K562 (cell line): ENCODE data around the gene CSNK1G2. TPM values are rescaled to one million over a fixed set of nuclear protein-coding genes. Genes with fewer than 3 reads are reported as not detected.

Experiments
- ATAC-seq: fragments of 200-7000 bp; cut with Tn5 transposase; 3 replicates; pipeline ENCODE4 v1.9.1; 2020; ENCODE audit warnings: moderate library complexity
- Bru-seq: library from RNA; stranded (reverse); fragments of 400-500 nt; gene quantifications from one replicate; lab custom pipeline; 2021; lab: Mats Ljungman, UMichigan
- BruChase-seq, 2 experiments: library from RNA; stranded (reverse); fragments of 400-500 nt; gene quantifications; one replicate each; lab custom pipeline; 2021; lab: Mats Ljungman, UMichigan
- BruUV-seq: library from RNA; stranded (reverse); fragments of 400-500 nt; replicated peaks from 2 replicates; lab custom pipeline; 2021; lab: Mats Ljungman, UMichigan
- CTCF ChIA-PET: fragments of 300-600 bp; formaldehyde crosslinking; extraction: SDS; loops from one replicate; lab custom pipeline; 2021; ENCODE audit warnings: low intra/inter-chr PET ratio; lab: Yijun Ruan, JAX
- POLR2A ChIA-PET: fragments of 300-600, 350-650 bp; sonication (Branson Sonifier 250); formaldehyde crosslinking; extraction: SDS; loops from one replicate; lab custom pipeline; 2021; ENCODE audit warnings: antibody characterized with exemption, inconsistent platforms; lab: Yijun Ruan, JAX
- DNase-seq, 4 experiments: peaks; one replicate each; pipeline versions ENCODE4 v3.0.0 to v3.0.0-alpha.2; 2011 to 2018; ENCODE audit warnings: low spot score in 3 of 4, mixed read lengths in 3 of 4; ENCODE audit errors: extremely low read depth in 1 of 4
- FAIRE-seq: peaks from 2 replicates; lab custom pipeline; 2011; peaks lifted over from hg19 to GRCh38; lab: Jason Lieb, UNC
- H2AFZ ChIP-seq: 2 replicates; pipeline ENCODE4 v1.6.0; 2011; ENCODE audit warnings: low read depth, low read length, control low read depth, inconsistent platforms
- H3K27ac ChIP-seq: fragments of 200-600 bp; 3 replicates; pipeline ENCODE4 v1.8.0; 2011; ENCODE audit warnings: low read depth, mild to moderate bottlenecking, control low read depth, inconsistent platforms, low read length, moderate library complexity, mixed read lengths; ENCODE audit errors: extremely low read depth
- H3K27me3 ChIP-seq, 2 experiments: fragments of 300-600 bp in 1 of 2; 2 replicates in 1 of 2; 3 replicates in 1 of 2; pipeline versions ENCODE4 v1.6.0 to v1.8.0; 2011; ENCODE audit warnings: inconsistent platforms in 2 of 2, low read length in 2 of 2, mild to moderate bottlenecking in 1 of 2, mixed read lengths in 1 of 2, moderate library complexity in 1 of 2; ENCODE audit not compliant: control insufficient read depth in 2 of 2, insufficient read depth in 2 of 2
- H3K36me3 ChIP-seq: fragments of 300-600 bp; 3 replicates; pipeline ENCODE4 v1.8.0; 2011; ENCODE audit warnings: mild to moderate bottlenecking, low read length, inconsistent platforms; ENCODE audit not compliant: control insufficient read depth, insufficient read depth
- H3K4me1 ChIP-seq, 2 experiments: fragments of 200-600 bp in 1 of 2; replicated peaks in 1 of 2; 2 replicates in 1 of 2; 3 replicates in 1 of 2; pipeline versions ENCODE4 v1.5.1 to v1.8.0; 2011; ENCODE audit warnings: inconsistent platforms in 2 of 2, low read length in 2 of 2, mild to moderate bottlenecking in 1 of 2, mixed read lengths in 1 of 2, moderate library complexity in 1 of 2; ENCODE audit not compliant: control insufficient read depth in 2 of 2, insufficient read depth in 2 of 2
- H3K4me2 ChIP-seq: 2 replicates; pipeline ENCODE4 v1.6.1; 2011; ENCODE audit warnings: low read length, control low read depth, inconsistent platforms, mixed read lengths; ENCODE audit not compliant: insufficient read depth
- H3K4me3 ChIP-seq: fragments of 200-600 bp; sonication (generic), shearing (Covaris generic); 2 replicates; pipeline ENCODE4 v1.5.1; 2016; ENCODE audit warnings: control low read depth, inconsistent platforms
- H3K79me2 ChIP-seq: fragments of 200-600 bp; 3 replicates; pipeline ENCODE4 v1.8.0; 2011; ENCODE audit warnings: low read length, inconsistent platforms; ENCODE audit not compliant: control insufficient read depth, insufficient read depth
- H3K9ac ChIP-seq, 2 experiments: 2 replicates each; pipeline versions ENCODE4 v1.6.0 to v1.6.1; 2011; ENCODE audit warnings: low read depth in 2 of 2, low read length in 2 of 2, control low read depth in 1 of 2, inconsistent platforms in 1 of 2, mild to moderate bottlenecking in 1 of 2, mixed read lengths in 1 of 2; ENCODE audit not compliant: insufficient read depth in 1 of 2
- H3K9me1 ChIP-seq: one replicate; pipeline ENCODE4 v1.6.0; 2011; ENCODE audit warnings: inconsistent platforms, mild to moderate bottlenecking, low read length, moderate library complexity; ENCODE audit not compliant: control insufficient read depth, insufficient read depth
- H3K9me3 ChIP-seq: replicated peaks from 2 replicates; pipeline ENCODE4 v1.5.1; 2011; ENCODE audit warnings: low read depth, low read length, inconsistent platforms; ENCODE audit not compliant: control insufficient read depth, insufficient read depth
- H4K20me1 ChIP-seq: replicated peaks from 2 replicates; pipeline ENCODE4 v1.6.1; 2011; ENCODE audit warnings: low read length, inconsistent platforms, mixed read lengths; ENCODE audit not compliant: control insufficient read depth, insufficient read depth
- BHLHE40 ChIP-seq: IDR thresholded peaks from 2 replicates; pipeline ENCODE4 v1.6.1; 2011; ENCODE audit warnings: low read length, improper control_type of control experiment
- COPS2 ChIP-seq: fragments of 450-650 bp; conservative IDR thresholded peaks from 2 replicates; pipeline ENCODE4 v1.6.1; 2016; ENCODE audit warnings: mild to moderate bottlenecking, moderate library complexity
- E2F6 ChIP-seq, 2 experiments: IDR thresholded peaks; 2 replicates each; pipeline ENCODE4 v1.6.1; 2011; ENCODE audit warnings: borderline replicate concordance in 1 of 2, control low read depth in 1 of 2, low read depth in 1 of 2, low read length in 1 of 2, mild to moderate bottlenecking in 1 of 2, mixed read lengths in 1 of 2, moderate library complexity in 1 of 2; ENCODE audit not compliant: insufficient read depth in 1 of 2, insufficient read length in 1 of 2, poor library complexity in 1 of 2, severe bottlenecking in 1 of 2; ENCODE audit errors: extremely low read depth in 1 of 2
- ERF ChIP-seq: fragments of 450-650 bp; formaldehyde crosslinking; IDR thresholded peaks from 2 replicates; pipeline ENCODE4 v1.4.0; 2020; ENCODE audit warnings: mild to moderate bottlenecking, mixed read lengths
- HNRNPLL ChIP-seq: fragments of 200-400 bp; formaldehyde crosslinking; IDR thresholded peaks from 2 replicates; pipeline ENCODE4 v1.6.1; 2017; ENCODE audit warnings: low read length, low read depth, mild to moderate bottlenecking; ENCODE audit not compliant: poor library complexity, severe bottlenecking
- MXI1 ChIP-seq: IDR thresholded peaks from 2 replicates; pipeline ENCODE4 v1.6.1; 2011; ENCODE audit warnings: low read depth, mild to moderate bottlenecking, improper control_type of control experiment, low read length
- NR2C2 ChIP-seq, 2 experiments: fragments of 200-800 bp in 1 of 2; sonication (Bioruptor generic) in 1 of 2; sonication (generic) in 1 of 2; formaldehyde crosslinking in 1 of 2; IDR thresholded peaks; 2 replicates each; pipeline versions ENCODE4 v1.6.1 to v1.8.0; 2016 to 2022; ENCODE audit warnings: mild to moderate bottlenecking in 1 of 2, missing compliant biosample characterization in 1 of 2, missing genetic modification characterization in 1 of 2, missing genetic modification reagents in 1 of 2
- POLR2A ChIP-seq: fragments of 450-650 bp; conservative IDR thresholded peaks from 2 replicates; pipeline ENCODE4 v1.6.1; 2016
- POLR2G ChIP-seq: fragments of 200-400 bp; formaldehyde crosslinking; IDR thresholded peaks from 2 replicates; pipeline ENCODE4 v1.6.1; 2017; ENCODE audit warnings: low read depth, mild to moderate bottlenecking, antibody characterized with exemption, low read length, moderate library complexity
- RB1 ChIP-seq: fragments of 450-650 bp; IDR thresholded peaks from 2 replicates; pipeline ENCODE4 v1.6.1; 2017; ENCODE audit warnings: low read depth, mild to moderate bottlenecking
- SMAD4 ChIP-seq: fragments of 250-450 bp; sonication (Bioruptor Pico); conservative IDR thresholded peaks from 2 replicates; pipeline ENCODE4 v1.8.0; 2021; ENCODE audit warnings: inconsistent platforms, mild to moderate bottlenecking, moderate library complexity
- SP1 ChIP-seq: sonication (generic); formaldehyde crosslinking; IDR thresholded peaks from 2 replicates; pipeline ENCODE4 v1.8.1; 2022; ENCODE audit warnings: mild to moderate bottlenecking, missing genetic modification reagents
- WGBS: fragments of 100-300 bp; shearing (Covaris generic); methylation state at CpG from one replicate; pipeline ENCODE4 v1.1.6; 2016; ENCODE audit warnings: low coverage, mixed read lengths; ENCODE audit not compliant: insufficient coverage; ENCODE audit errors: missing lambda C conversion rate; 5-methylcytosine and 5-hydroxymethylcytosine counted together
- in situ Hi-C: fragments of 300-500 bp; cut with MboI; formaldehyde crosslinking; loops from 4 replicates; pipeline ENCODE4 v1.15.0; 2018; ENCODE audit warnings: inconsistent platforms, mixed read lengths
- intact Hi-C: fragments of 100-400 bp; cut with micrococcal nuclease; formaldehyde crosslinking; loops from 2 replicates; pipeline ENCODE4 v1.14.2; 2022
- long read RNA-seq, 3 experiments: library from polyadenylated mRNA in 2 of 3; library from RNA in 1 of 3; unstranded in 2 of 3; stranded (forward) in 1 of 3; transcript quantifications; one replicate each; pipeline ENCODE4 v2.0.0, GENCODE V29; 2019 to 2022
- polyA minus RNA-seq, 3 experiments: library from RNA; depleted of rRNA, polyadenylated mRNA; stranded (reverse); fragments of >200 nt; gene quantifications; 2 replicates each; pipeline ENCODE4 v1.2.3, GENCODE V29; 2011
- polyA plus RNA-seq, 8 experiments: library from polyadenylated mRNA; depleted of rRNA in 4 of 8; stranded (reverse) in 5 of 8; unstranded in 3 of 8; fragments of >200 nt; fragmentation: Nextera tagmentation in 2 of 8; fragmentation: Illumina TruSeq in 1 of 8; extraction: Ambion mirVana in 2 of 8; extraction: Trizol in 1 of 8; gene quantifications; 2 replicates each; pipeline versions ENCODE4 v1.2.1 to v1.2.3, GENCODE V29; 2011 to 2014; ENCODE audit warnings: inconsistent platforms in 1 of 8, missing spikeins in 1 of 8
- total RNA-seq, 7 experiments: library from RNA; depleted of rRNA in 6 of 7; stranded (reverse); fragments of >200 nt in 6 of 7; fragmentation: Illumina TruSeq in 2 of 7; extraction: Trizol in 2 of 7; gene quantifications; 2 replicates each; pipeline versions ENCODE4 v1.2.1 to v1.2.3, GENCODE V29; 2011 to 2021; ENCODE audit warnings: low replicate concordance in 1 of 7

CSNK1G2 gene
- total RNA-seq (2011; cell fraction: chromatin; rRNA removed; ENCODE audit: low replicate concordance): 59.6 and 151 TPM in 2 replicates
- 123 and 129 TPM in 2 replicates for total RNA-seq (2011; cell fraction: nucleolus; rRNA removed)
- total RNA-seq (2011; cell fraction: nucleoplasm; rRNA removed): 43.4 and 57.3 TPM in 2 replicates
- total RNA-seq (2014; rRNA removed) (105 and 124 TPM in 2 replicates), total RNA-seq (2014; rRNA removed; fragmentation: Illumina TruSeq; extraction: Trizol) (9.8 and 25.1 TPM in 2 replicates), total RNA-seq (2015; rRNA removed; fragmentation: Illumina TruSeq; extraction: Trizol) (60.4 and 66.9 TPM in 2 replicates), total RNA-seq (2021) (91.3 and 95.8 TPM in 2 replicates), polyA plus RNA-seq (2011; rRNA removed) (49.5 and 66.2 TPM in 2 replicates), polyA plus RNA-seq (2014; fragmentation: Illumina TruSeq; extraction: Trizol) (45.2 and 91.1 TPM in 2 replicates), polyA plus RNA-seq (2014; fragmentation: Nextera tagmentation; extraction: Ambion mirVana) (under 1 TPM; 0.48 to 0.72 TPM), polyA plus RNA-seq (2014; rRNA removed) (119 and 126 TPM in 2 replicates), polyA minus RNA-seq (2011; rRNA and poly(A)+ RNA removed) (12.4 and 27.0 TPM in 2 replicates), Bru-seq, nascent RNA (percentile 66 among the genes with signal in this experiment), BruChase-seq, experiment 1, labeled RNA remaining after a 2-hour chase (percentile 72 among the genes with signal in this experiment), BruChase-seq, experiment 2, labeled RNA remaining after a 6-hour chase (percentile 75 among the genes with signal in this experiment)
- polyA plus RNA-seq (2011; cell fraction: cytosol; rRNA removed): 72.0 and 157 TPM in 2 replicates
- polyA plus RNA-seq (2011; cell fraction: nucleus; rRNA removed): 308 and 494 TPM in 2 replicates
- polyA plus RNA-seq (2012): 84.6 and 108 TPM in 2 replicates
- 53.7 and 53.8 TPM in 2 replicates for polyA minus RNA-seq (2011; cell fraction: cytosol; rRNA and poly(A)+ RNA removed)
- polyA minus RNA-seq (2011; cell fraction: nucleus; rRNA and poly(A)+ RNA removed): 33.9 and 35.9 TPM in 2 replicates
- long read RNA-seq, experiment 1, transcript CSNK1G2-201 (12 exons, 2,918 nt): major isoform, 58 of 246 reads
- long read RNA-seq, experiment 1, partial matches to known transcripts: 162 of 246 reads
- long read RNA-seq, experiment 1, other reads (novel, unspliced or antisense): 25 of 246 reads
- long read RNA-seq, experiment 2, transcript CSNK1G2-201 (12 exons, 2,918 nt): major isoform, 51 of 118 reads
- long read RNA-seq, experiment 2, partial matches to known transcripts: 48 of 118 reads
- long read RNA-seq, experiment 2, other reads (novel, unspliced or antisense): 19 of 118 reads
- long read RNA-seq, experiment 3, partial matches to known transcripts: 7 of 9 reads
- long read RNA-seq, experiment 3, other reads (novel, unspliced or antisense): 2 of 9 reads

- H3K9ac ChIP-seq: peak within 1 kb of the TSS; percentile 86 to 98
- peaks cover 5% of the 10 kb centered on the region for H3K9me1 ChIP-seq
- FAIRE-seq (no peak), DNase-seq (peak in 3 of 4 experiments; percentile 42 to 75 (median 74)), ATAC-seq (peak; percentile 10)
- H3K4me2 ChIP-seq: peak within 1 kb of the TSS; percentile 89
- 2% methylated on average over 10 of the region's 97 CpGs for WGBS
- intact Hi-C loops (no loop called here), in situ Hi-C loops (no loop called here)
- H3K27me3 ChIP-seq: no peaks in the 10 kb centered on the region
- POLR2A ChIA-PET: interaction anchor here (1.2 kb wide), 1 partner anchor 88 kb away, joined by 4 read pairs; no protein-coding TSS in a partner anchor
- H4K20me1 ChIP-seq: peaks cover 33% of the 10 kb centered on the region
- peak within 1 kb of the TSS; percentile 91 for H3K4me3 ChIP-seq
- peaks cover 11% of the 10 kb centered on the region; the same call in 1 of the 3 replicates for H3K36me3 ChIP-seq
- CTCF ChIA-PET: interaction anchor here (0.6 kb wide), 1 partner anchor 116 kb away, joined by 3 read pairs; no protein-coding TSS in a partner anchor
- peak within 1 kb of the TSS; percentile 88 for H3K27ac ChIP-seq
- H3K9me3 ChIP-seq: no peaks in the 10 kb centered on the region
- H3K4me1 ChIP-seq: peaks cover 25 to 79% of the 10 kb centered on the region in 2 experiments
- H2AFZ ChIP-seq: peak within 1 kb of the TSS; percentile 89
- H3K79me2 ChIP-seq: peaks cover 61% of the 10 kb centered on the region
- no TSS peak for BruUV-seq
- 0 out of 2 replicates have a peak, but pooled peaks have one; percentile 9 for TF ChIP-seq ERF
- TF ChIP-seq SMAD4: peak; percentile 6; the same call in 1 of the 2 replicates
- TF ChIP-seq RB1: peak; percentile 82
- TF ChIP-seq BHLHE40: peak; percentile 58
- peak; percentile 66; the same call in 1 of the 2 replicates for TF ChIP-seq POLR2A
- no peak for TF ChIP-seq NR2C2 (CRISPR knock-in tag; IDR thresholded peaks at IDR 0.05)
- 0 out of 2 replicates have a peak, but pooled peaks have one; percentile 44 for TF ChIP-seq NR2C2 (tag; IDR thresholded peaks at IDR 0.05)
- no peak for TF ChIP-seq COPS2
- peak; percentile 86 for TF ChIP-seq HNRNPLL
- peak; percentile 46 for TF ChIP-seq POLR2G
- peak in 1 of 2 experiments; percentile 6 for TF ChIP-seq E2F6 (IDR thresholded peaks at IDR 0.05; ENCODE audit: borderline replicate concordance in 1 of 2, extremely low read depth in 1 of 2, insufficient read depth in 1 of 2, insufficient read length in 1 of 2, low read depth in 1 of 2, low read length in 1 of 2, poor library complexity in 1 of 2, severe bottlenecking in 1 of 2)
- TF ChIP-seq SP1 (CRISPR knock-in tag): no peak
- TF ChIP-seq MXI1: no peak
These were observed at the start of gene CSNK1G2 for GRCh38 chr19:1941146-1942077. CSNK1G2 (plus strand) TSS chr19:1941172; CDS start chr19:1969773, 28,601 bp downstream.
